ENCODE measurements around the gene ARID1A. TPM values are rescaled to one million over a fixed set of nuclear protein-coding genes. Genes with fewer than 3 reads are reported as not detected.

Gene ARID1A
- polyA plus RNA-seq, 3 donors, result 6.6 to 84.4 (median 9.5) TPM

GRCh38 chr1:26772687-26773086 is 76.9 kb downstream of the ARID1A start:
- H3K4me1 Mint-ChIP-seq, result peaks cover 10% of the 10 kb centered on the region
- no peaks in the 10 kb centered on the region for H3K9me3 Mint-ChIP-seq
- Histone ChIP-seq H3K4me2 (replicated peaks; ENCODE audit: extremely low read depth, low read length, poor library complexity, severe bottlenecking) (no peak overlapping the region), H3K4me3 (replicated peaks in 1 of 3; ENCODE audit: low read depth in 2 of 3, low read length in 3 of 3) (no peak overlapping the region), H3K9me3 (replicated peaks in 1 of 2; ENCODE audit: control insufficient read depth in 1 of 2, insufficient read depth in 1 of 2, low read length in 2 of 2) (no peaks in the 10 kb centered on the region), H4K20me1 (ENCODE audit: insufficient read depth, low read length) (peaks cover 94% of the 10 kb centered on the region), H3K4me1 (ENCODE audit: control insufficient read depth in 1 of 2, insufficient read depth in 2 of 2, low read length in 2 of 2) (peaks cover 3 to 15% of the 10 kb centered on the region in 2 donors), H3K36me3 (replicated peaks in 1 of 2; ENCODE audit: control insufficient read depth in 1 of 2, insufficient read depth in 2 of 2, low read length in 2 of 2) (peaks cover 96 to 100% of the 10 kb centered on the region in 2 donors), H2AFZ (ENCODE audit: insufficient read depth, low read depth, low read length, poor library complexity, severe bottlenecking) (no peak overlapping the region), H3K27ac (ENCODE audit: low read depth in 1 of 2, low read length in 2 of 2) (peak overlapping the region in 1 of 2 donors; percentile 73), H3K27me3 (ENCODE audit: control insufficient read depth in 2 of 2, insufficient read depth in 2 of 2, low read length in 2 of 2) (no peaks in the 10 kb centered on the region), H3K9ac (ENCODE audit: insufficient read depth, low read length, poor library complexity, severe bottlenecking) (no peak overlapping the region), H3K79me2 (ENCODE audit: insufficient read depth, low read length) (peaks cover 75% of the 10 kb centered on the region)
- intact Hi-C loops (cut with micrococcal nuclease), result no loop called here
- TF ChIP-seq, protein P1, sequence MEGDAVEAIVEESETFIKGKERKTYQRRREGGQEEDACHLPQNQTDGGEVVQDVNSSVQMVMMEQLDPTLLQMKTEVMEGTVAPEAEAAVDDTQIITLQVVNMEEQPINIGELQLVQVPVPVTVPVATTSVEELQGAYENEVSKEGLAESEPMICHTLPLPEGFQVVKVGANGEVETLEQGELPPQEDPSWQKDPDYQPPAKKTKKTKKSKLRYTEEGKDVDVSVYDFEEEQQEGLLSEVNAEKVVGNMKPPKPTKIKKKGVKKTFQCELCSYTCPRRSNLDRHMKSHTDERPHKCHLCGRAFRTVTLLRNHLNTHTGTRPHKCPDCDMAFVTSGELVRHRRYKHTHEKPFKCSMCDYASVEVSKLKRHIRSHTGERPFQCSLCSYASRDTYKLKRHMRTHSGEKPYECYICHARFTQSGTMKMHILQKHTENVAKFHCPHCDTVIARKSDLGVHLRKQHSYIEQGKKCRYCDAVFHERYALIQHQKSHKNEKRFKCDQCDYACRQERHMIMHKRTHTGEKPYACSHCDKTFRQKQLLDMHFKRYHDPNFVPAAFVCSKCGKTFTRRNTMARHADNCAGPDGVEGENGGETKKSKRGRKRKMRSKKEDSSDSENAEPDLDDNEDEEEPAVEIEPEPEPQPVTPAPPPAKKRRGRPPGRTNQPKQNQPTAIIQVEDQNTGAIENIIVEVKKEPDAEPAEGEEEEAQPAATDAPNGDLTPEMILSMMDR (IDR thresholded peaks at IDR 0.05), result no peak
- peaks cover 92 to 100% of the 10 kb centered on the region in 2 donors for H3K36me3 Mint-ChIP-seq
- WGBS (ENCODE audit: insufficient coverage), result 100% methylated on average over 2 of the region's 4 CpGs
- no peak for DNase-seq
- peak overlapping the region in 3 of 7 donors; percentile 19 to 85 (median 82) for H3K27ac Mint-ChIP-seq
- no peaks in the 10 kb centered on the region for H3K27me3 Mint-ChIP-seq (ENCODE audit: low read depth in 3 of 3)
- no peak overlapping the region for H3K4me3 Mint-ChIP-seq

- peaks cover 25% of the 10 kb centered on the region for H3K4me1 Mint-ChIP-seq
- H3K27me3 Mint-ChIP-seq (ENCODE audit: low read depth in 3 of 3), result no peaks in the 10 kb centered on the region
- Histone ChIP-seq H3K4me1 (ENCODE audit: control insufficient read depth in 1 of 2, insufficient read depth in 2 of 2, low read length in 2 of 2) (peaks cover 16 to 28% of the 10 kb centered on the region in 2 donors), H3K4me2 (replicated peaks; ENCODE audit: extremely low read depth, low read length, poor library complexity, severe bottlenecking) (no peak overlapping the region), H3K4me3 (replicated peaks in 1 of 3; ENCODE audit: low read depth in 2 of 3, low read length in 3 of 3) (no peak overlapping the region), H2AFZ (ENCODE audit: insufficient read depth, low read depth, low read length, poor library complexity, severe bottlenecking) (no peak overlapping the region), H3K27me3 (ENCODE audit: control insufficient read depth in 2 of 2, insufficient read depth in 2 of 2, low read length in 2 of 2) (no peaks in the 10 kb centered on the region), H3K9ac (ENCODE audit: insufficient read depth, low read length, poor library complexity, severe bottlenecking) (no peak overlapping the region), H4K20me1 (ENCODE audit: insufficient read depth, low read length) (peaks cover 92% of the 10 kb centered on the region), H3K27ac (ENCODE audit: low read depth in 1 of 2, low read length in 2 of 2) (peak overlapping the region in 1 of 2 donors; percentile 36), H3K36me3 (replicated peaks in 1 of 2; ENCODE audit: control insufficient read depth in 1 of 2, insufficient read depth in 2 of 2, low read length in 2 of 2) (peaks cover 96 to 100% of the 10 kb centered on the region in 2 donors), H3K9me3 (replicated peaks in 1 of 2; ENCODE audit: control insufficient read depth in 1 of 2, insufficient read depth in 1 of 2, low read length in 2 of 2) (no peaks in the 10 kb centered on the region), H3K79me2 (ENCODE audit: insufficient read depth, low read length) (peaks cover 66% of the 10 kb centered on the region)
- intact Hi-C loops (cut with micrococcal nuclease), result no loop called here
- WGBS (ENCODE audit: insufficient coverage), result 96% methylated on average over 13 of the region's 13 CpGs
- TF ChIP-seq, protein P1 (IDR thresholded peaks at IDR 0.05), result no peak
- peaks cover 90 to 100% of the 10 kb centered on the region in 2 donors for H3K36me3 Mint-ChIP-seq
- H3K4me3 Mint-ChIP-seq, result no peak overlapping the region
- H3K9me3 Mint-ChIP-seq, result no peaks in the 10 kb centered on the region
- peak overlapping the region in 5 of 7 donors; percentile 28 to 85 (median 59) for H3K27ac Mint-ChIP-seq
- no peak for DNase-seq
These were observed 78.6 kb downstream of the ARID1A start for GRCh38 chr1:26774462-26774861.
